C1 segment of cervical spinal cord (tissue), 14 donors: ENCODE data around the gene AKT3.
"Not testable (repeated sequence)": the region's sequence is repeated elsewhere in the genome, so short reads cannot be mapped to it uniquely, and the experiment has no call there.

Experiments
- DNase-seq, 14 donors: peaks; one replicate each; lab custom pipeline; 2025; lab: John Stamatoyannopoulos, UW

AKT3 gene

DNA sequence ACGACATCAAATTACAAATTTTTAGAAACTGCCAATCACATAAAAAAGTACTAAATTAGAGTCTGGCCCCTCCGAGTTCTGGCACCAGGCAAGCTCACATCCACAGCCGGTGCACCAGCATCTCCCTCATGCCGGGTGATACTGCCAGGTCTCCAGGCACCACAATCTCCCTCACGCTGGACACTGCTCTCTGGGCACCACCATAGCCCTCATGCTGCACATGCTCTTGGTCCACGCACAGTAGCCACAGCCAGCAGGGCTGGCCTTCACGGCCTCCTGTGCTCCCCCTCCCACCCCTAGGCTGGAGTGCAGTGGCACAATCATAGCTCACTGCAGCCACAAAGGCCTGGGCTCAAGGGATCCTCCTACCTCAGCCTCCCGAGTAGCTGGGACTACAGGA is 65.5 kb downstream of the AKT3 start:
- no peak for DNase-seq

DNA sequence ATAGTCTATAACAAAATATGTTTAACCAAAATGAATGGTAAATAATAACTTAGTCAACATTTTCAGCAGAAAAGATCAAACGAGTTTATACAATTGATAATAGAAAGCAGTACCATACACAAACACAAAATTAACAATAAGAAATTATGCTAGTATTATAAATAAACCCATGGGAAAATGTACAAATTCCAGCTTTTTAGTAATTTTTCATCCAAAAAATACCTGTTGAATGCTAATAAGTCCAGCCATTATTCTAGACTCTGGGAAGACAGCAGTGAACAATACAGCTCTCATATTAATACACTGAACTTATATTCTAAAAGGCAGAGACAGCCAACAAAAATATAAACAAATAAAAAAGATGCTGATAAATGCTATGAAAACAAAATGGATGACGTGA is 66.3 kb downstream of the AKT3 start:
- no peak for DNase-seq

DNA sequence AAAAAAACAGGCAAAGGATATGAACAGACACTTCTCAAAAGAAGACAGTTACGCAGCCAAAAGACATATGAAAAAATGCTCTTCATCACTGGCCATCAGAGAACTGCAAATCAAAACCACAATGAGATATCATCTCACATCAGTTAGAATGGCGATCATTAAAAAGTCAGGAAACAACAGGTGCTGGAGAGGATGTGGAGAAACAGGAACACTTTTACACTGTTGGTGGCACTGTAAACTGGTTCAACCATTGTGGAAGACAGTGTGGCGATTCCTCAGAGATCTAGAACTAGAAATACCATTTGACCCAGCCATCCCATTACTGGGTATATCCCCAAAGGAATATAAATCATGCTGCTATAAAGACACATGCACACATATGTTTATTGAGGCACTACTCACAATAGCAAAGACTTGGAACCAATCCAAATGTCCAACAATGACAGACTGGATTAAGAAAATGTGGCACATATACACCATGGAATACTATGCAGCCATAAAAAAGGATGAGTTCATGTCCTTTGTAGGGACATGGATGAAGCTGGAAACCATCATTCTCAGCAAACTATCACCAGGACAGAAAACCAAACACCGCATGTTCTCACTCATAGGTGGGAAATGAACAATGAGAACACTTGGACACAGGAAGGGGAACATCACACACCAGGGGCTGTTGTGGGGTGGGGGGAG is 77.5 kb downstream of the AKT3 start:
- not testable (repeated sequence) for DNase-seq

- DNase-seq: no peak
These were observed 79.2 kb downstream of the AKT3 start for GRCh38 chr1:243770860-243771259.

GRCh38 chr1:243765676-243766075 is 84.4 kb downstream of the AKT3 start:
- peak in 1 of 14 donors; percentile 23 for DNase-seq

DNA sequence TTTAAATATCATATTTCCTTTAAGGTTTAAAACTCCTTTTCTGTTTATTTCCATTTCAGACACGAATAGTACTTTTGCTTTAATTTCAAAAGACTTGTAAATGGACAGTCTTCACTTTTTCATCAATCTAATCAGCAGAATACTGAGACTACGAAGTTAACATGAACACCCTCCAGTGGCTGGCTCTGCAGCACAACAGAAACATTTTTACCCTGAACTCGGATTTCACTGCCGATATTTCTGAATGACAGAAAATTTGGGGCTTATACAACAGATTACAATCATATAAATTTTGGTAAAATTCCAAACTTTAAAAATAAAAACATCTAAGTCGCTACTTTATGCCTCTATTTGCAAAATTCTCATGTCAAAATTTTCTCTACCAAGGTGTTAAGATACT is 86.2 kb downstream of the AKT3 start:
- no peak for DNase-seq

DNA sequence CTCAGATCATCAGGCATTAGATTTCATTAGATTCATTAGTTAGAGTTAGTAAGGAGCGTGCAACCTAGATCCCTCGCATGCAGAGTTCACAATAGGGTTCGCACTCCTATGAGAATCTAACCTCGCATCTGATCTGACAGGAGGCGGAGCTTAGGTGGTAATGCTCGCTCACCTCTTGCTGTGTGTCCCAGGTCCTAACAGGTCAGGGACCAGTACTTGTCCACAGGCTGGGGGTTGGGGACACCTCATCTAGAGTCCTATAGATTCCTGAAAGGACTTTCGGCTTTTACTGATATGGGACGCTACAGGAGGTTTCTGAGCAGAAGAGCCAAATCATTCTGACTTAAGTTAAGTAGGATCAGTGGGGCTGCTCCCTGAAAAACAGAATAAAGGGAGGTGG is 91.4 kb downstream of the AKT3 start:
- DNase-seq: no peak

- DNase-seq: no peak
These were observed 93.5 kb downstream of the AKT3 start for GRCh38 chr1:243756529-243756928.

GRCh38 chr1:243754348-243754747 is 95.7 kb downstream of the AKT3 start:
- no peak for DNase-seq

DNA sequence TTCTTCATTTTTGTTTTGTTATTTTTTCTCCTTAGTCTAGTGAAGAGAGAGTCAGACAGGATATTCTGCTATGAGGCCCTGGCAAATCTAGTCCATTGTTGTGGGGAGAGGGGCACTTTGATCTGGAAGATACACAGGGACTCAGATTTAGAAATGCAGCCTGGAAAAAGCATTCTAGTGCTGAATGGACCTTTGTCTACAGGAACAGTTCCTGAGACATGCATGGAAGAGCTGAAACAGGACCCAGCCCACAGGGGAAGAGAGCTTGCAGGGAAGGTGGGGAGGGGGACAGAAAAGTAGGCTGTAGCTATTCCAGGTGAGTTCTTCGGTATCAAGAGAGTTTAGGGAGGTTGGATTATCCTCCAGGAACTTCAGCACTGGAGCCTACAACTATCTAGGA is 98.5 kb downstream of the AKT3 start:
- DNase-seq: no peak

DNA sequence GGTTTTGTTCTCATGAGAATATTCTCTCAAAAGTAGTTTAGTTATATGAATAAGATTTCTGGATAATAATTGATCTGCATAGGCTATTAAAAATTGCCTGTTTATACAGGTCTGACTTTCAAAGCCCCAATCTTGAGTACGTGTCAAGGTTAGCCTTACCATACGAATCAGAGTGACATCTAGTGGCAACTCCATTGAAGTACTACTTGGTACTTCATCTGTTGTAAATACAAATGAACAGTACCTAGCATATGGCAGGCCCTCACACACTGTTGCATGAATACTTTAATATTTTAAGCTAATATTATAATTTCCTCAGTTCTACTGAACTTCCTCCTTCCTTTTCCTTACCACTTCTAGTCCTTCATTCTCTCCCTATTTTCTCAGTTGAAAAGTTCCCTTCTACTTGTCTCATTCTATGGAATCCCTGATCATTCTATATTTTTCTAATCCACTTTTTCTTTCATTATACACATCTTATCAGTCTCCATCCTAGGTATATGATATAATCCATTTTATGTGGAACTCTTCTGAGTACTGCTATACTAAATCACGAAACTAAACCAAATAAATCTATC is 101.2 kb downstream of the AKT3 start:
- DNase-seq: peak in 1 of 14 donors; percentile 75

DNA sequence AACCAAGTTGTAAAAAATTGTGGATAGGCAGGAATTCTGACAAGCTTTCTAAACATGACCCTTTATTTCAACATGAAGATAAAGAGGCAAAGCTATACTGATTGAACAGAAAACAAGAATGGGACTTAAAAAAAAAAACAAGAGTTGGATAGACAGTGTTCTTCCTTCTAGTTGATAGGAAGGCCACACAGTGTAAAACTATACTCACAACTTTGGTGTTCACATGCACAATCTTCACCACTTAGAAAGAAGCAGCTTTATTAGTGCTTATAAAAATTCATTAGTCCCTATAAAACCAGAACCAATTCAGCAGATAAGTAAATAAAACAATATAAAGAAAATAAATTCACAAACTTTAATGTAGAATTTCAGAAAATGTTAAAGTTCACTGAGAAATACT is 101.8 kb downstream of the AKT3 start:
- no peak for DNase-seq

DNA sequence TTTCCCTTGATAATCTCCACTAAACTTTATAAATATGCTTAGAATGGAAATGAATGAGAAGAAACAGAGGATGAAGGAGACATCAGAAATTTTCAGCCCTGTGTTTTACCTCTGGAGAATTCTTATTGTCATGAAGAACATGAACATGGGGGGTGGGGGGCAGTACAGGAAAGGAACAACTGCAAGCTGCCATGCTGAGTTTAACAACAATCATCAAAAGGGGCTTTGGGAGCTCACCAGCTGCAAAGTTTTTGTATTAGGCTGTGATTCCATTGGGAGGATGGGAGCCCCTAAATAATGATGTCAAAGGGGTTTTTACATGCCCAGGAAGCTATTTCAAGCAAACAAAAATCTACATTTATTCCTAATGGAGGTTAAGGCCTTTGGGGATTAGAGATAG is 103.3 kb downstream of the AKT3 start:
- no peak for DNase-seq

DNA sequence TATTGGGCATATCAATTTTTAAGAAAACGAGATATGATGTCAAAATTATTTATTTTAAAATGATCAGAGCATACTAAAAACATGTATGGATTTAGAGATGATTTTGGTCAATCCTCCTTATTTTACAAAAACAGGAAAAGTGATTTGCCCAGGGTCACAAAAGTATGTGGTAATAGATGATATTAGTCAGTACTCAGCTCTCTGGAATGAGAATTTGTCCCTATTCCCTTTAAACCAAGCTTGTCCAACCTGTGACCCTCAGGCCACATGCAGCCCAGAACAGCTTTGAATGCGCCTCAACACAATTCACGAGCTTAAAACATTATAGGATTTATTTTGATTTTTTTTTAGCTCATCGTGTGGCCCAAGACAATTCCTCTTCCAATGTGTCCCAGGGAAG is 104.7 kb downstream of the AKT3 start:
- DNase-seq: no peak

DNA sequence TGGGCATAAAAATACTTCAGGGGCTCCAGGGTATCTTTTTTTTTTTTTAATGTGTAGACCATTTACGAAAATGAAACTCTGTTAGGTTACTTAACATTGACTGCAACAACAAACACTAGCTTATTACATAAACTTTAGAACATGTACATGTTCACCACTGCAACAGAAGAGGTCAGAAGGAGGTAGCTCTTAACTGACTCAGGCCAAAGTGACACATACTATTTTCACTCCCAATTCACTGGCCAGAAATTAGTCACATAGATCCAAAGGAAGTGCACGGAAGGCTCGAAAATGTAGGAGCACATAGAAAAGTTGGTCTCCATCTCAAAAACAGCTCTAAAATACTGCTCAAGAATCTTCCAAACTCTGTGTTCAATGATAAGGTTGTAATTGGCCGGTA is 107.2 kb downstream of the AKT3 start:
- DNase-seq: no peak

- DNase-seq: no peak
These were observed 109.6 kb downstream of the AKT3 start for GRCh38 chr1:243740255-243740999.

GRCh38 chr1:243739335-243740003 is 110.6 kb downstream of the AKT3 start:
- DNase-seq: no peak

- peak in 7 of 14 donors; percentile 21 to 65 (median 39) for DNase-seq
These were observed 112.0 kb downstream of the AKT3 start for GRCh38 chr1:243738020-243738419.

- no peak for DNase-seq
These were observed 114.6 kb downstream of the AKT3 start for GRCh38 chr1:243735457-243735856.

DNA sequence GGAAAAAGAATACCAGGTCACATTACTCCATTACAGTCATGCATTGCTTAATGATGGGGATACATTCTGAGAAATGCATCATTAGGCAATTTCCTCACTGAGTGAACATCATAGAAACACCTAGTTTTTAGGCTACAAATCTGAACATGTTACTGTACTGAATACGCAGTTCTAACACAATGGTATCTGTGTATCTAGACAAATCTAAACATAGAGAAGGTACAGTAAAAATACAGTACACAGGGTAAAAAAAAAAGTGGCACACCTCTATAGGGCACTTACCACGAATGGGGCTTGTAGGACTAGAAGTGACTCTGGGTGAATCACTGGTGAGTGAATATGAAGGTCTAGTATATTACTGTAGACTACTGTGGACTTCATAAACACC is 115.7 kb downstream of the AKT3 start:
- no peak for DNase-seq

DNA sequence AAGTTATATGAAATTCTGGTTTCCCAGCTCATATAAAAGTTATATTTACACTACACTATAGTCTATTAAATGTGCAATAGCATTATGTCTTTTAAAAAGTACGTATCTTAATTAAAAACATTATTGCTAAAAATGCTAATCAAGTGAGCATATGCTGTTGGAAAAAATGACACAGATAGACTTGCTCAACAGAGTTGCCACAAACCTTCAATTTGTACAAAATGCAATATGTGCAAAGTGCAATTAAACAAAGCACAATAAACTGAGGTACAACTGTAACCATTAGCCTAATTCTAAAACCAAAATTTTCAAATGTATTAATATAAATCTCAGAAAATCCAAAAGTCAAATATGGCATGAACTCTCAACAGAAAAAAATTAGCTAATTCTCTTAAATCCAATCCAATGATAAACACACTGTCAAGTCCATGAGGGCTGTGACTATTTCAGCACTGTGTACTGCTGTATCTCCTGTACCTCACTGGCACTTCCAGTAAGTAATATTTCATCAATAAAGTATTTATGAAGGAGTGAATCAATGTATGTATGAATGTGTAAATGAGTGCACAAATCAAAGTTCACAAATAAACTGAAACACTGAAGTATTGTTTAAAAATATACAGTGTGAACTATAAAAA is 116.3 kb downstream of the AKT3 start:
- DNase-seq: no peak

DNA sequence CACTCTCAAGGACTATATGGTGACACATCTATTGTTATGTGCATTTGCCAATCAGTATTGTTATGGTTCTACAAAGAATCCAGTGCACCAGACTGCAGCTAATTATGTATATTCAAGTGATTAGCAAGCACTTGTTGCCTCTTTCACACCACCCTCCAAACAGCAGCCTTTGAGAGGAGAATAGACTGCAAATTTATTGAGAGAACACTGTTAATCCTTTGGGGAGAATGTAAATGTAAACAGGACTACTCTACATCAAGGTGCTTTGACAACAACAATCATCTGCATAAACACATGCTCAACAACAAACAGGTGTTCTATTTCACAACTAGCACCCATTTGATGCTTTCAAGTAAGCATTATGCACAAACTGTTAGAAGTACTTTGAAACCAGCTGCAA is 117.4 kb downstream of the AKT3 start:
- DNase-seq: no peak
